Left hindlimb (tissue), 1 donor: ENCODE measurements around the gene LRRC53.

Experiments
- DNase-seq: peaks from one replicate; pipeline ENCODE4 v3.0.0-alpha.2; 2018

Gene LRRC53

GRCh38 chr1:74486036-74486435, 26.4 kb downstream of the LRRC53 start:
- DNase-seq: no peak

GRCh38 chr1:74485622-74486021, 26.8 kb downstream of the LRRC53 start:
- DNase-seq: no peak

- no peak for DNase-seq
Observed at GRCh38 chr1:74481607-74482006, 30.8 kb downstream of the LRRC53 start.

- no peak for DNase-seq
Observed at GRCh38 chr1:74480068-74480467, 32.3 kb downstream of the LRRC53 start.

- DNase-seq: no peak
Observed at GRCh38 chr1:74478979-74479378, 33.4 kb downstream of the LRRC53 start.

- no peak for DNase-seq
Observed at GRCh38 chr1:74474585-74474984, 37.8 kb downstream of the LRRC53 start.

GRCh38 chr1:74471470-74471869, 40.9 kb downstream of the LRRC53 start:
- no peak for DNase-seq

- DNase-seq: no peak
Observed at GRCh38 chr1:74470936-74471335, 41.5 kb downstream of the LRRC53 start.

GRCh38 chr1:74470251-74470650, 42.2 kb downstream of the LRRC53 start:
- DNase-seq: no peak

- no peak for DNase-seq
Observed at GRCh38 chr1:74468982-74469603, 43.3 kb downstream of the LRRC53 start.

- no peak for DNase-seq
Observed at GRCh38 chr1:74467786-74468377, 44.5 kb downstream of the LRRC53 start.

- DNase-seq: no peak
Observed at GRCh38 chr1:74465193-74465681, 47.2 kb downstream of the LRRC53 start.

GRCh38 chr1:74464037-74464436, 48.4 kb downstream of the LRRC53 start:
- no peak for DNase-seq

GRCh38 chr1:74463333-74463988, 49.0 kb downstream of the LRRC53 start:
- no peak for DNase-seq

- no peak for DNase-seq
Observed at GRCh38 chr1:74457253-74457652, 55.2 kb downstream of the LRRC53 start.

- no peak for DNase-seq
Observed at GRCh38 chr1:74455390-74455789, 57.0 kb downstream of the LRRC53 start.

GRCh38 chr1:74453277-74453676, 59.1 kb downstream of the LRRC53 start:
- no peak for DNase-seq

GRCh38 chr1:74452035-74452434, 60.4 kb downstream of the LRRC53 start:
- no peak for DNase-seq

- no peak for DNase-seq
Observed at GRCh38 chr1:74437035-74437434, 75.4 kb downstream of the LRRC53 start.

GRCh38 chr1:74436078-74436477, 76.3 kb downstream of the LRRC53 start:
- DNase-seq: no peak

- DNase-seq: no peak
Observed at GRCh38 chr1:74434321-74434720, 78.1 kb downstream of the LRRC53 start.

GRCh38 chr1:74432325-74432724, 80.1 kb downstream of the LRRC53 start:
- DNase-seq: no peak

- no peak for DNase-seq
Observed at GRCh38 chr1:74431531-74431930, 80.9 kb downstream of the LRRC53 start.

- no peak for DNase-seq
Observed at GRCh38 chr1:74430342-74430934, 82.0 kb downstream of the LRRC53 start.
